ENCODE data around the gene SMARCA1. TPM values are rescaled to one million over a fixed set of nuclear protein-coding genes. Genes with fewer than 3 reads are reported as not detected.

Gene SMARCA1
- total RNA-seq, 1 experiment from 2014 or later: 56.9 TPM

DNA sequence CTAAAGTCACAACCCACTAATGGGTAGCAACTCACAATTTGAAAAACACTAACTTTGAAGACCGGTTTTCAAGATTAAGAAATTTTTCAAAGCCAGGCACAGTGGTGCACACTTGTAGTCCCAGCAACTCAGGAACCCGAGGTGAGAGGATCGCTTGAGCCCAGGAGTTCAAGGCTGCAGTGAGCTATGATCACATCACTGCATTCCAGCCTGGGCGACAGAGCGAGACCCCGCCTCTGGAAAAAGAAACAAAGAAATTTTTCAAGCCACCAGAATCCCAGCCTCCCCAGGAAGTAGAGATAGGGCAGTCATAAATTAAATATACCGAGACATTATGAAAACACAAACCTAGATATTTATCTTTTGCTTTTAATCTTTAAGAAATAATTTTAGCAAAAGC, 13.0 kb downstream of the SMARCA1 start:
- CTCF ChIA-PET: no interaction called here
- H3K9me3 ChIP-seq (ENCODE audit: low read depth, low read length, poor library complexity, severe bottlenecking): no peaks in the 10 kb centered on the region
- H3K27ac ChIP-seq (ENCODE audit: low read depth, low read length, poor library complexity, severe bottlenecking): no peak overlapping the region
- no TSS peak for BruUV-seq (replicated peaks)
- no peak overlapping the region for H3K4me3 ChIP-seq (ENCODE audit: low read depth, low read length, poor library complexity, severe bottlenecking)
- H3K36me3 ChIP-seq (ENCODE audit: insufficient read depth, low read length, poor library complexity, severe bottlenecking): peaks cover 24% of the 10 kb centered on the region
- no peaks in the 10 kb centered on the region for H3K27me3 ChIP-seq (replicated peaks; ENCODE audit: insufficient read depth, low read depth, low read length, poor library complexity)
- DNase-seq (ENCODE audit: low spot score): no peak
- intact Hi-C loops (cut with micrococcal nuclease; ENCODE audit: unreplicated experiment): no loop called here
- POLR2A ChIA-PET (ENCODE audit: low non-redundant PET): no interaction called here
- H3K4me1 ChIP-seq (ENCODE audit: insufficient read depth, low read length, poor library complexity, severe bottlenecking): no peaks in the 10 kb centered on the region
- no peak for TF ChIP-seq EZH2 (IDR thresholded peaks at IDR 0.05; ENCODE audit: borderline replicate concordance, low read depth, low read length, poor library complexity, severe bottlenecking)
- TF ChIP-seq, protein P1, sequence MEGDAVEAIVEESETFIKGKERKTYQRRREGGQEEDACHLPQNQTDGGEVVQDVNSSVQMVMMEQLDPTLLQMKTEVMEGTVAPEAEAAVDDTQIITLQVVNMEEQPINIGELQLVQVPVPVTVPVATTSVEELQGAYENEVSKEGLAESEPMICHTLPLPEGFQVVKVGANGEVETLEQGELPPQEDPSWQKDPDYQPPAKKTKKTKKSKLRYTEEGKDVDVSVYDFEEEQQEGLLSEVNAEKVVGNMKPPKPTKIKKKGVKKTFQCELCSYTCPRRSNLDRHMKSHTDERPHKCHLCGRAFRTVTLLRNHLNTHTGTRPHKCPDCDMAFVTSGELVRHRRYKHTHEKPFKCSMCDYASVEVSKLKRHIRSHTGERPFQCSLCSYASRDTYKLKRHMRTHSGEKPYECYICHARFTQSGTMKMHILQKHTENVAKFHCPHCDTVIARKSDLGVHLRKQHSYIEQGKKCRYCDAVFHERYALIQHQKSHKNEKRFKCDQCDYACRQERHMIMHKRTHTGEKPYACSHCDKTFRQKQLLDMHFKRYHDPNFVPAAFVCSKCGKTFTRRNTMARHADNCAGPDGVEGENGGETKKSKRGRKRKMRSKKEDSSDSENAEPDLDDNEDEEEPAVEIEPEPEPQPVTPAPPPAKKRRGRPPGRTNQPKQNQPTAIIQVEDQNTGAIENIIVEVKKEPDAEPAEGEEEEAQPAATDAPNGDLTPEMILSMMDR (conservative IDR thresholded peaks at IDR 0.05; ENCODE audit: low read depth, low read length): no peak

DNA sequence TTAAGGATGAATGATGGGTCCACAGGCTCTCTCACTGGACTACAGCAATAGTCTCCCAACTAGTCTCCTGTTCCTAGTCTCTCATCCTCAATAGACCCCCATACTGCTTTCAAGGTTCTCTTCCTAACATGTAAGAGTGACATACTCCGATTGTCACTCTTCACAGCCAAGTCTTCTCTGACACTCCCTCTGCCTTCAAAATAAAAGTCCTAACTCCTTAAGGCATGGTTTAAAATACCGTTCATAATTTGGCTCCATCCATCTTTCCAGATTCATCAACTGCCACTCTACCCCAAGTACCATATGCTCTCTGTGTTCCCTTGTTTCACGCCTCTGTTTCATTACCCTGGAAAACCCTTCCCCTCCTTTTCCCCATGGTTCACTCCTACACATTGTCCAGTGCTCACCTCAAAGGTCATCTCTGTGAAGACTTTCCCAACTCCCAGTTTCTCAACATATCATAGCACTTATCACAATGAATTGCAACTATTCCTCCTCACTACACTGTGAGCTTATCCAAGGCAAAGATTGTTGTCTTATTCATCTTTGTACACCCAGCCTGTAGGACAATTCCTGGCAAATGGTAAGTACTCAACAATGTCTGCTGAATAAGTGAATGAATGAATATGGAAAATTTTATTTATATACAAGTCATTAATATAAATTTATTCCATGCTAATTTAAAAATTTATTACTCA, 26.0 kb downstream of the SMARCA1 start:
- TF ChIP-seq EZH2 (IDR thresholded peaks at IDR 0.05; ENCODE audit: borderline replicate concordance, low read depth, low read length, poor library complexity, severe bottlenecking): no peak
- TF ChIP-seq, protein P1 (conservative IDR thresholded peaks at IDR 0.05; ENCODE audit: low read depth, low read length): no peak
- ChIA-PET CTCF (no interaction called here), POLR2A (ENCODE audit: low non-redundant PET) (no interaction called here)
- no peaks in the 10 kb centered on the region for H3K9me3 ChIP-seq (ENCODE audit: low read depth, low read length, poor library complexity, severe bottlenecking)
- no peaks in the 10 kb centered on the region for H3K4me1 ChIP-seq (ENCODE audit: insufficient read depth, low read length, poor library complexity, severe bottlenecking)
- no TSS peak for BruUV-seq (replicated peaks)
- no peak overlapping the region for H3K27ac ChIP-seq (ENCODE audit: low read depth, low read length, poor library complexity, severe bottlenecking)
- DNase-seq (ENCODE audit: low spot score): no peak
- H3K36me3 ChIP-seq (ENCODE audit: insufficient read depth, low read length, poor library complexity, severe bottlenecking): peaks cover 27% of the 10 kb centered on the region
- intact Hi-C loops (cut with micrococcal nuclease; ENCODE audit: unreplicated experiment): no loop called here
- no peaks in the 10 kb centered on the region for H3K27me3 ChIP-seq (replicated peaks; ENCODE audit: insufficient read depth, low read depth, low read length, poor library complexity)
- no peak overlapping the region for H3K4me3 ChIP-seq (ENCODE audit: low read depth, low read length, poor library complexity, severe bottlenecking)

DNA sequence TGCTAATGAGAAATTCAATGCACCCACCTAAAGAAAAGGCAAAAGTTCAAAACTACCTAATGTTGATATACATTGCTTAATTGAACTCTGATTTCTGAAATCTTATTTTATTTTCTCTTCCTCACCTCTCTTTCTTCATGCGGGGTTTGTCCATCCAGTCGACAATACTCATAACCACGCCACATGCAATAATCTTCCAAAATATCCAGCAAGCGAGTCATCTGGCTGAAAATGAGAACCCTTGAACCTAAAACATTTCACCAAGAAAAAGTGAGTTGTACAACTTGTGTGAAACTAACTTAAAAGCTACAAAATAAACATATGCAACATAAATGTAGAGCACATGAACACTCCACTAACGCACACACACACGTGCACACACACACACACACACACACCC, 26.7 kb downstream of the SMARCA1 start:
- no peaks in the 10 kb centered on the region for H3K9me3 ChIP-seq (ENCODE audit: low read depth, low read length, poor library complexity, severe bottlenecking)
- intact Hi-C loops (cut with micrococcal nuclease; ENCODE audit: unreplicated experiment): no loop called here
- POLR2A ChIA-PET (ENCODE audit: low non-redundant PET): no interaction called here
- no peaks in the 10 kb centered on the region for H3K4me1 ChIP-seq (ENCODE audit: insufficient read depth, low read length, poor library complexity, severe bottlenecking)
- H3K27ac ChIP-seq (ENCODE audit: low read depth, low read length, poor library complexity, severe bottlenecking): no peak overlapping the region
- TF ChIP-seq, protein P1 (conservative IDR thresholded peaks at IDR 0.05; ENCODE audit: low read depth, low read length): no peak
- CTCF ChIA-PET: no interaction called here
- H3K27me3 ChIP-seq (replicated peaks; ENCODE audit: insufficient read depth, low read depth, low read length, poor library complexity): no peaks in the 10 kb centered on the region
- BruUV-seq (replicated peaks): no TSS peak
- no peak for DNase-seq (ENCODE audit: low spot score)
- H3K36me3 ChIP-seq (ENCODE audit: insufficient read depth, low read length, poor library complexity, severe bottlenecking): peaks cover 31% of the 10 kb centered on the region
- H3K4me3 ChIP-seq (ENCODE audit: low read depth, low read length, poor library complexity, severe bottlenecking): no peak overlapping the region

Measured in A673 (cell line).